ENCODE results near the gene SCN8A. TPM values are rescaled to one million over a fixed set of nuclear protein-coding genes. Genes with fewer than 3 reads are reported as not detected.
A peak's percentile ranks its signal among the peaks of the same experiment; 100 is the strongest.

SCN8A gene
- total RNA-seq, 2 donors from 2014 or later, result 7.6 to 10.4 TPM

DNA sequence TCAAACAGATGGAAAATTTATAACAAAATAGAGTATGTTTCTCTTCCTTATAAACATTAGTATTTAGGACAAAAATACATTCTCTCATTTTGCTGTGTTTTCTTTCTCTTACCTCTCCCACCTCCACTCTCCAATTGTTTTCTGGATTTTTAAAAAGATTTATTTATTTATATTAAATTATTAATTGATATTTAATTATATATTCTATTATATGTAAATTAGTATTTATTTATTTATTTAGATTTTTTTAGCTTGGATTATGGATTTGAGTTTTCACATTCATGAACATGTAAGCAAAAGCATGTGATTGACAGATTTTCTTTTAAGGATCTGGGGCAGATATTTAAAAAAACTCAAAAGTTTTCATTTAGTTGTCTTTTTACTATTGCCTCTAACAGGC lies 35.6 kb downstream of the SCN8A start:
- H3K36me3 ChIP-seq, result no peaks in the 10 kb centered on the region
- DNase-seq (ENCODE audit: low spot score), result no peak
- intact Hi-C loops (cut with DNase I), result no loop called here
- no peaks in the 10 kb centered on the region for H3K9me3 ChIP-seq
- H3K27me3 ChIP-seq (replicated peaks; ENCODE audit: insufficient read depth), result no peaks in the 10 kb centered on the region
- no peak overlapping the region for H3K4me3 ChIP-seq
- H3K4me1 ChIP-seq (replicated peaks), result no peaks in the 10 kb centered on the region
- TF ChIP-seq POLR2A (IDR thresholded peaks at IDR 0.05) (no peak), POLR2AphosphoS5 (IDR thresholded peaks at IDR 0.05) (no peak)
- TF ChIP-seq, protein P1, sequence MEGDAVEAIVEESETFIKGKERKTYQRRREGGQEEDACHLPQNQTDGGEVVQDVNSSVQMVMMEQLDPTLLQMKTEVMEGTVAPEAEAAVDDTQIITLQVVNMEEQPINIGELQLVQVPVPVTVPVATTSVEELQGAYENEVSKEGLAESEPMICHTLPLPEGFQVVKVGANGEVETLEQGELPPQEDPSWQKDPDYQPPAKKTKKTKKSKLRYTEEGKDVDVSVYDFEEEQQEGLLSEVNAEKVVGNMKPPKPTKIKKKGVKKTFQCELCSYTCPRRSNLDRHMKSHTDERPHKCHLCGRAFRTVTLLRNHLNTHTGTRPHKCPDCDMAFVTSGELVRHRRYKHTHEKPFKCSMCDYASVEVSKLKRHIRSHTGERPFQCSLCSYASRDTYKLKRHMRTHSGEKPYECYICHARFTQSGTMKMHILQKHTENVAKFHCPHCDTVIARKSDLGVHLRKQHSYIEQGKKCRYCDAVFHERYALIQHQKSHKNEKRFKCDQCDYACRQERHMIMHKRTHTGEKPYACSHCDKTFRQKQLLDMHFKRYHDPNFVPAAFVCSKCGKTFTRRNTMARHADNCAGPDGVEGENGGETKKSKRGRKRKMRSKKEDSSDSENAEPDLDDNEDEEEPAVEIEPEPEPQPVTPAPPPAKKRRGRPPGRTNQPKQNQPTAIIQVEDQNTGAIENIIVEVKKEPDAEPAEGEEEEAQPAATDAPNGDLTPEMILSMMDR (IDR thresholded peaks at IDR 0.05), result no peak
- no peak overlapping the region for H3K27ac ChIP-seq

DNA sequence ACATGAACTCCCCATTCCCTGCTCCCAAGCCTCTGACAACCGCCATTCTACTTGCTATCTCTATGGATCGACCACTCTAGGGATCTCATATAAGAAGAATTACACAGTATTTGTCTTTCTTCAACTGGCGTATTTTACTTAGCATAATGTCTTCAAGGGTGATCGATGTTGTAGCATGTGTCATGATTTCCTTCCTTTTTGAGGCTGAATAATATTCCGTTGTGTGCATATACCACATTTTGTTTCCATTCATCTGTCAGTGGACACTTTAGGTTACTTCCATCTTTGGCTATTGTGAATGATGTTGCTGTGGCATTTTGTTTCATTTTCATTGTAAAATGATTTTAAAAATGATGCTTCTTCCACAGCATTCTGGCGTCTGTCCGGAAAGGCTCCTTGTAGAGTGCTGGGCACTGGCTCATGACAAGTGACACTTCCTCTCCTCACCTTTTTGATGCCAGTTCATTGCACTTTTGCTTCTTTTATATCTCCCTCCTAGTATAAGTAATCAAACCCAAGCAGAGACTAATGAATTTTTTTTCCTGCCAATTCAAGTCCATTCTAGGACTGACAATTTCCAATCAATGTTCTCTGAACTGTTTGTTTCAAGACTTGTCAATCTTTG lies 39.3 kb downstream of the SCN8A start:
- DNase-seq (ENCODE audit: low spot score), result no peak
- no peaks in the 10 kb centered on the region for H3K9me3 ChIP-seq
- no peaks in the 10 kb centered on the region for H3K4me1 ChIP-seq (replicated peaks)
- no peak overlapping the region for H3K27ac ChIP-seq
- no peaks in the 10 kb centered on the region for H3K27me3 ChIP-seq (replicated peaks; ENCODE audit: insufficient read depth)
- 85% methylated on average over 7 of the region's 7 CpGs for WGBS
- no peak overlapping the region for H3K4me3 ChIP-seq
- H3K36me3 ChIP-seq, result no peaks in the 10 kb centered on the region
- intact Hi-C loops (cut with DNase I), result no loop called here
- TF ChIP-seq POLR2AphosphoS5 (IDR thresholded peaks at IDR 0.05) (no peak), POLR2A (IDR thresholded peaks at IDR 0.05) (no peak)
- TF ChIP-seq, protein P1 (IDR thresholded peaks at IDR 0.05), result no peak

DNA sequence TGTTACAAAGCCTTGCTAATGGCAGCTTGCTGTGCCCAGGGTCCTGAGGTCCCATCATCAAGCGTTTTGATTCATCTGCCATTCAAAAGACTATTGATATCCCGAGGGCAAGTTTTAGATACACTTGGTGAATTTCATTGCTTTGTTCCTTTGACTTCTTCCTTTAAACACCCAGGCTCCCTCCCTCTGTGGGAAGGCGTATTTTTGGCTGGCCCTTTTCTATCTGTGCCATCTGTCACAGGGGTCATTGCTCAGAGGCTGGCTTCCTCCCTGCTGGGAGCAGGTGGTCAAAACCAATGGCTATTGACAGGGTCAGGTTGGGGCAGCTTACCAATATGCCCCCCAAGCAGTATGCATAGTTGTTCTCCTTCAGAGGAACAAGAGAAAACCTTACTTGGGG lies 40.0 kb downstream of the SCN8A start:
- DNase-seq (ENCODE audit: low spot score), result no peak
- intact Hi-C loops (cut with DNase I), result no loop called here
- Histone ChIP-seq H3K36me3 (no peaks in the 10 kb centered on the region), H3K27me3 (replicated peaks; ENCODE audit: insufficient read depth) (no peaks in the 10 kb centered on the region), H3K4me1 (replicated peaks) (no peaks in the 10 kb centered on the region), H3K27ac (no peak overlapping the region), H3K9me3 (no peaks in the 10 kb centered on the region), H3K4me3 (no peak overlapping the region)
- 94% methylated on average over 3 of the region's 3 CpGs for WGBS
- TF ChIP-seq POLR2A (IDR thresholded peaks at IDR 0.05), result no peak
- TF ChIP-seq POLR2AphosphoS5 (IDR thresholded peaks at IDR 0.05), result no peak
- TF ChIP-seq, protein P1 (IDR thresholded peaks at IDR 0.05), result no peak

DNA sequence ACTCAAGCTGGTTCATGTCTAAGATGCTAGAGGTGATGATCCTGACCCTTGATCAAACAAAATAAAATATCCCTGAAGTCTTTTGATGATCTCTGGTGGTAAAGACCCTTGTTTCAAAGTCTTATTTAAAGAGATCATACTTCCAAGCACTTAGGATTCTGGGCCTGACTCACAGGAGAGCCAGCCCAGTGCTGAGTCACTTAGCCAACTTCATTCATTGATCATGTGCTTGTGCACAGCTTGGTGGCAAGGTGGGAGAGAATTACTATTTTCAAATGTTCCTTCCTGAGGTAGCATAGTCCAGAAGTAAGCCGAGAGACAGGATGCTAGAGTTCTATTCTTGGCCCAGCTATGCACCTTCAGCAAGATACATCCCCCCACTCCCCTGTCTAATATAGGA lies 40.6 kb downstream of the SCN8A start:
- no peaks in the 10 kb centered on the region for H3K4me1 ChIP-seq (replicated peaks)
- no peak overlapping the region for H3K4me3 ChIP-seq
- no peak for DNase-seq (ENCODE audit: low spot score)
- no peaks in the 10 kb centered on the region for H3K27me3 ChIP-seq (replicated peaks; ENCODE audit: insufficient read depth)
- H3K9me3 ChIP-seq, result no peaks in the 10 kb centered on the region
- WGBS, result 78% methylated on average over 1 of the region's 1 CpG
- TF ChIP-seq POLR2AphosphoS5 (IDR thresholded peaks at IDR 0.05), result no peak
- TF ChIP-seq, protein P1 (IDR thresholded peaks at IDR 0.05), result no peak
- no peak for TF ChIP-seq POLR2A (IDR thresholded peaks at IDR 0.05)
- no peaks in the 10 kb centered on the region for H3K36me3 ChIP-seq
- no peak overlapping the region for H3K27ac ChIP-seq
- intact Hi-C loops (cut with DNase I), result no loop called here

DNA sequence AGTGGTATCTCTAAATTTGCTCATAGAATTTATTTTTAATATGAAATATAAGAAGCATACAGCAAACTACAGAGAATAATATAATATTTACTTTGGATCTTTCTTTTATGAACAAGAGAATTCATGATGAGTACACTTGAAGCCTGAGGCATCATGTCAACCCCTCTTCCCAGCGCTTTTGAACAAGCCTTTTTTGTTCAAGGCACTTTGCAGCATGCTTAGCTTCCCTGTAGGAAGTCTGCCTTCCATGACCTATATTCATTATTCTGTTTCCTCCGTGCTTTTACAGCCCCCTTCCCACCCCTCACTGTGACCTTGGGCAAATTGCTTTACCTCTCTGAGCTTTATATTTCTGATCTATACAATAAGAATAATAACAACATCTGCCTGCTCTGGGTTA lies 41.6 kb downstream of the SCN8A start:
- peak; percentile 7 for DNase-seq (ENCODE audit: low spot score)
- no peak overlapping the region for H3K4me3 ChIP-seq
- H3K9me3 ChIP-seq, result no peaks in the 10 kb centered on the region
- TF ChIP-seq POLR2A (IDR thresholded peaks at IDR 0.05) (no peak), POLR2AphosphoS5 (IDR thresholded peaks at IDR 0.05) (no peak)
- TF ChIP-seq, protein P1 (IDR thresholded peaks at IDR 0.05), result no peak
- no peak overlapping the region for H3K27ac ChIP-seq
- H3K27me3 ChIP-seq (replicated peaks; ENCODE audit: insufficient read depth), result no peaks in the 10 kb centered on the region
- 34% methylated on average over 2 of the region's 2 CpGs for WGBS
- intact Hi-C loops (cut with DNase I), result no loop called here
- H3K36me3 ChIP-seq, result no peaks in the 10 kb centered on the region
- no peaks in the 10 kb centered on the region for H3K4me1 ChIP-seq (replicated peaks)

Data from prostate gland (tissue), 2 donors.